SKM-1 (cell line): ENCODE data around the gene RFT1.

Experiments used
- DNase-seq: peaks from one replicate; lab custom pipeline; 2025; ENCODE audit not compliant: unreplicated experiment; lab: John Stamatoyannopoulos, UW

Gene RFT1

DNA sequence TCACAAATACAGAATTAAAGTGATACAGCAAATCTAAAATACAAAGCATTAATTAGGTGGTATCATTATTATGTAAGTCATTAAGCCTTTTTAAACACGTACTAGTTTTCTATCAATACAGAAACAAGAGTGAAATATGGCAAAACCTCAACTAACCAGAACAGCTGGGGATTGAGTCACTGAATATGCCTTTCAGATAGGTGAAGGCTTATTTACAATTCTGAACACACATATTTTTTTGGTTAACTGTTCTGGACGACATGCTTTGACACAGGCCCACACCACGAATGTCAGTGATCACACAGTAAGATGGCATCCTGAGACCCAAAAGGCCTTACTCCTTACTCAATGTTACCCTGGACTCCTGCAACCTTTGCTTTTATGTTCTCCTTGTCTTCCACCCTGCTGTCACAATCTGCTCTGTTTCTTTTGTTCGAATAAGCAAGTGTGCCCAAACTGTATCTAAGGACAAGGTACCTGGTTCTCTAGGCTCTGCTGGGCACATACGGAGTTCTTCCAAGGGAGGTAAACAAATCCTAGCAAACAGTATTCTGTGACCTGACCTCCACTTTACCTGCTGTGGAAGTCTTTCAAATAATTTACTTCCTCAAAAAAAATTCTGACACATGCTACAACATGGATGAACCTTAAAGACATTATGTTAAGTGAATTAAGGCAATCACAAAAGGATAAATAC is 91.4 kb downstream of the RFT1 start:
- DNase-seq, result no peak
